Cardiac fibroblast (primary cell): ENCODE data around the gene CHRM2.

Experiments
- DNase-seq, 2 donors: peaks; one replicate each; pipeline versions ENCODE4 v3.0.0 to v3.0.0-alpha.2; 2010; ENCODE audit warnings: low read depth in 2 of 2
- H3K4me3 ChIP-seq, 2 donors: replicated peaks in 1 of 2; 1 replicate in 1 of 2; 2 replicates in 1 of 2; pipeline ENCODE4 v1.5.1; 2011; ENCODE audit warnings: low read depth in 2 of 2, low read length in 2 of 2, mild to moderate bottlenecking in 2 of 2, moderate library complexity in 1 of 2
- TF ChIP-seq, protein P1 (sequence below): IDR thresholded peaks from one replicate; pipeline ENCODE4 v1.5.1; 2011; ENCODE audit warnings: low read depth, mild to moderate bottlenecking, low read length, inconsistent platforms

The CHRM2 gene

DNA sequence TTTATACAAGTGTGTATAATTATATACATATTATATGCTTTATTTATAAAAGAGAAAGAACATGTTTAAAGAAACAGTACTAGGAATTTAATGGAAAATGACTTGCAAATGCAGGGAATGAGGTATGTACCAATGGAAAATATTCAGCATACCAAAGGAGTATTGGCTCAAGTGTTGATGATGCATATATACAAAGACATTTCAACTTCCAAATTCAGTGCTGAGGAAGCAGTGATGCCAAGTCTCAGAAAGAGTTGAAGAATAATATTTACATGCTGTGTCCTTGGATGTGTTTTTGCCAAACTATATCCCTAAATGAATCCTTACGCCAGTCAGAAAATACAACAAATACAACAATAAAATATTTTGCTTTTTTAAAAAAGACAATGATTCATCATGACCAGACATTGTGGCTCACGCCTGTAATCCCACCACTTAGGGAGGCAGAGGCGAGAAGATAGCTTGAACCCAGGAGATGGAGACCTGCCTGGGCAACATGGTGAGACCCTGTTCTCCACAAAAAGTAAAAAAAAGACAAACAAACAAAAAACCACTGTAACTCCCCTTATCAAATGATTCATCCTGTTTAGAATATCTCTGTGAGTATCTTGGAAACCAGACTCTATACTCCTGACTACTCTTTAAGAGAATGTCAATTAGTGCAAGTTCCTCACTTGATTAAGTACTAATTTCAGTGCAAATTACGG, 157.2 kb downstream of the CHRM2 start:
- TF ChIP-seq, protein P1, sequence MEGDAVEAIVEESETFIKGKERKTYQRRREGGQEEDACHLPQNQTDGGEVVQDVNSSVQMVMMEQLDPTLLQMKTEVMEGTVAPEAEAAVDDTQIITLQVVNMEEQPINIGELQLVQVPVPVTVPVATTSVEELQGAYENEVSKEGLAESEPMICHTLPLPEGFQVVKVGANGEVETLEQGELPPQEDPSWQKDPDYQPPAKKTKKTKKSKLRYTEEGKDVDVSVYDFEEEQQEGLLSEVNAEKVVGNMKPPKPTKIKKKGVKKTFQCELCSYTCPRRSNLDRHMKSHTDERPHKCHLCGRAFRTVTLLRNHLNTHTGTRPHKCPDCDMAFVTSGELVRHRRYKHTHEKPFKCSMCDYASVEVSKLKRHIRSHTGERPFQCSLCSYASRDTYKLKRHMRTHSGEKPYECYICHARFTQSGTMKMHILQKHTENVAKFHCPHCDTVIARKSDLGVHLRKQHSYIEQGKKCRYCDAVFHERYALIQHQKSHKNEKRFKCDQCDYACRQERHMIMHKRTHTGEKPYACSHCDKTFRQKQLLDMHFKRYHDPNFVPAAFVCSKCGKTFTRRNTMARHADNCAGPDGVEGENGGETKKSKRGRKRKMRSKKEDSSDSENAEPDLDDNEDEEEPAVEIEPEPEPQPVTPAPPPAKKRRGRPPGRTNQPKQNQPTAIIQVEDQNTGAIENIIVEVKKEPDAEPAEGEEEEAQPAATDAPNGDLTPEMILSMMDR, result no peak
- DNase-seq, result peak; percentile 40 to 58
- no peak overlapping the region for H3K4me3 ChIP-seq

DNA sequence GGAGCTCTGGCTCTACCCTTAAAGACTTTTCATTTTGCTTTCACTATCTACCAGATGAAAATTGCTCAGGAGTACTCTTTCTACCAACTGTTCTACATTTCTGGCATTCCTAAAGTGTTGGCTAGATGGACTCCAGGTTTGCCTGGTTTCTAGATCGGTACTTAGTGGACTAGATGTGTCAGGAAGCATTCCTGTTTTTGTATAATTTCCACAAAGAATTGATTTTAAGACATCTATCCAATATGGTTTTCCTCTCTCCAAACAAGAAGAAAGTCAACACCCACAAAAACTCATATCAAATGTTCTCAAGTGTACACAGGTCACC, 157.7 kb downstream of the CHRM2 start:
- TF ChIP-seq, protein P1, result no peak
- no peak overlapping the region for H3K4me3 ChIP-seq
- peak in 1 of 2 donors; percentile 4 for DNase-seq

DNA sequence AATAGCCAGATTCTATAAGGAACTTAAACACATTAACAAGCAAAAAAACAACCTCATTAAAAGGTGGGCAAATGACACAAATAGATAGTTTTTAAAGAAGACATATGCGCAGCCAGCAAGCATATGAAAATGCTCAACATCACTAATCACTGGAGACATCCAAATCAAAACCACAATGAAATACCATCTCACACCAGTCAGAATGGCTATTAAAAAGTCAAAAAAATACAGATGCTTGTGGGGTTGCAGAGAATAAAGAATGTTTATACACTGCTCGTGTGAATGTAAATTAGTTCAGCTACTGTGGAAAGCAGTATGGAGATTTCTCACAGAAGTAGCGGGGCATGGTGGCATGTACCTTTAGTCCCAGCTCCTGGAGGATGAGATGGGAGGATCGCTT, 164.0 kb downstream of the CHRM2 start:
- no peak overlapping the region for H3K4me3 ChIP-seq
- TF ChIP-seq, protein P1, result no peak
- DNase-seq, result no peak

DNA sequence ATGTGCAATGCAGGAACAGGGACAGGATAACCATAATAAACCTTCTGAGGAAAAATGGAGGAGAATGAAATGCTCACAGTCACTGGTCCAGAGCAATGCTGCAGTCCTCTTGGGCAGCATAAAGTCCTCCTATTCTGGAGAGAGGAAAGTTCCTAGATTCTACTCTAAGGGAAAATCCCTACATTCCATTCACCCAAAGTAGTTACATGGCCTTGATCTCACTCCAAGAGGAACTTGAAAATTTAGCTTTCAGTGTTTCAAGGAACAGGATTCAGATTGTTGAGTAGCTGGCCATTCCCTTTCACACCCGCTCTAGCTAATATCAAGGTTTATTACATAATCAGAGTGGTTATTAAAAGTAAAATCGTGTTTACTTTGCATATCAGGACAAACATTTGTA, 168.3 kb downstream of the CHRM2 start:
- DNase-seq, result peak in 1 of 2 donors; percentile 17
- TF ChIP-seq, protein P1, result no peak
- H3K4me3 ChIP-seq, result no peak overlapping the region

DNA sequence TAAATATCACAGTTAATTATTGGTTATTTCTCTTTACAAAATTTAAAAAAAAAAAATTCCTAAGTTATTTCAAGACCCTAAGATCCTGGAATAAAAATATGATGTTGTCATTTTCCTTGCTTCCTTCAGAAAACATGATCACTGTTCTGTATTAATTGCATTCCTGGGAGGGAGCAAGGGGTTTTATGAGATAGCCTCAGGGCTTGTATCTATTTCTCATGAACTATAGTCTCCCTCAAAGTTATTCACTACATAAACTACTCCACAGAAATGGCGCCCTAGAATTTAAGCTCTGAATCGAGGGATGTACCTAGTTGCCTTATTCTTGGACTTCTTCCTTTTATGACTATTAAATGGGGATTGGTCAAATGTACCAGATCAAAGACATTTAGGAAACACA, 170.3 kb downstream of the CHRM2 start:
- TF ChIP-seq, protein P1, result no peak
- DNase-seq, result no peak
- H3K4me3 ChIP-seq, result no peak overlapping the region

DNA sequence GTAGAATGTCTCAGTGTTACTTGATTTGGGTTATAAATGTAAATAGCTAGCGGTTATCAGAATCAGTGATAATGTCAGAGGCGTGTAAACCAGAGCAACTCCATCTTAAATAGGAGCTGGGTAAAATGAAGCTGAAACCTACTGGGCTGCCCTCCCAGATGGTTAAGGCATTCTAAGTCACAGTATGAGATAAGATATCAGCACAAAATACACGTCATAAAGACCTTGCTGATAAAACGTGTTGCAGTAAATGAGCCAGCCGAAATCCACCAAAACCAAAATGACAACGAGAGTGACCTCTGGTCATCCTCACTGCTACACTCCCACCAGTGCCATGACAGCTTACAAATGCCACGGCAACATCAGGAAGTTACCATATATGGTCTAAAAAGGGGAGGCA, 172.3 kb downstream of the CHRM2 start:
- H3K4me3 ChIP-seq, result no peak overlapping the region
- TF ChIP-seq, protein P1, result no peak
- DNase-seq, result peak in 1 of 2 donors; percentile 59

DNA sequence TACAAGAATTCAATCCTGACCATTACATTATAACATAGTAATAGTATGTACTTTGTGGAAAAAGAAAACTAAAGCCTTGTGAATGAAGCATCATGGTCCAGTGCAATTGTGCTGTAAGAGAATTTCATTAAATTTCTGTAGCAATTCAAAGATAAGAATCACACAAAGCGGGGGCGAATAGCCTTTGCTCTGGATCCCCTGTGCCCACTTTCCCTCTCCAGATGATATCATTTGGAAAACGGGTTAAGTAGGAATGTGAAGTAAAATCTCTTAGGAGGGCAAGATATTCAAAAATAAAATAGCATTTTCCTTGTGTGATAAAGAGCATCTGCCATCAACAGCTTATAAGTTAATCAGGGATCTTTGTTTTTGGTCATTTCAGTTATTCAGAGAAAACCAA, 177.1 kb downstream of the CHRM2 start:
- DNase-seq, result no peak
- TF ChIP-seq, protein P1, result no peak
- H3K4me3 ChIP-seq, result no peak overlapping the region
